Globus pallidus (tissue), 1 donor: ENCODE data around the gene MAML2.

Experiments
- DNase-seq: peaks from one replicate; pipeline ENCODE4 v3.0.0-alpha.2; 2015; ENCODE audit warnings: low spot score

Gene MAML2

GRCh38 chr11:96342961-96343711 is at the start of gene MAML2:
MAML2 (minus strand) TSS chr11:96343195; CDS start chr11:96341895, 1,300 bp downstream.
- DNase-seq: peak; percentile 96

DNA sequence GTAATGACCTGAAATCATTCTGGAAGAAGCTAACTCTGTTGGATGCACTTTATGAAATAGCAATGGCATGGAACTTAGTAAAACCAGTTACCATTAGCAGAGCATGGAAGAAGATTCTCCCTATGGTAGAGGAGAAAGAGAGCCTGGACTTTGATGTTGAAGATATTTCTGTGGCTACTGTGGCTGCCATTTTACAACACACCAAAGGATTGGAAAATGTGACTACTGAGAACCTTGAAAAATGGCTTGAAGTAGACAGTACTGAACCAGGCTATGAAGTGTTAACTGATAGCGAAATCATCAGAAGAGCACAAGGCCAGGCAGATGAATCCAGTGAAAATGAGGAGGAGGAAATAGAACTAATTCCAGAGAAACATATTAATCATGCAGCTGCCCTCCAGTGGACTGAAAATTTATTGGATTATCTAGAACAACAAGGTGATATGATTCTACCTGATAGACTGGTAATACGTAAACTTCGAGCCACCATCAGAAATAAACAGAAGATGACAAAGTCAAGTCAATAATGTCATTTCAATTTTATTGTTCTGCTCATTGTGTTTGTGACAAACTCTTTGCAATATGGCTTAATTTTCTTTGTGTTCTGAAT is 48.8 kb upstream of the MAML2 start:
- DNase-seq: no peak

GRCh38 chr11:96390488-96390792 is 47.4 kb upstream of the MAML2 start:
- no peak for DNase-seq

- DNase-seq: peak; percentile 94
Measured at GRCh38 chr11:96389720-96390487, 46.9 kb upstream of the MAML2 start, which contains the start of the genes CCDC82 and JRKL. CCDC82 (minus strand) TSS chr11:96389912; CDS start chr11:96384747, 5,165 bp downstream. JRKL (plus strand) TSS chr11:96390013; CDS start chr11:96390650, 637 bp downstream.

DNA sequence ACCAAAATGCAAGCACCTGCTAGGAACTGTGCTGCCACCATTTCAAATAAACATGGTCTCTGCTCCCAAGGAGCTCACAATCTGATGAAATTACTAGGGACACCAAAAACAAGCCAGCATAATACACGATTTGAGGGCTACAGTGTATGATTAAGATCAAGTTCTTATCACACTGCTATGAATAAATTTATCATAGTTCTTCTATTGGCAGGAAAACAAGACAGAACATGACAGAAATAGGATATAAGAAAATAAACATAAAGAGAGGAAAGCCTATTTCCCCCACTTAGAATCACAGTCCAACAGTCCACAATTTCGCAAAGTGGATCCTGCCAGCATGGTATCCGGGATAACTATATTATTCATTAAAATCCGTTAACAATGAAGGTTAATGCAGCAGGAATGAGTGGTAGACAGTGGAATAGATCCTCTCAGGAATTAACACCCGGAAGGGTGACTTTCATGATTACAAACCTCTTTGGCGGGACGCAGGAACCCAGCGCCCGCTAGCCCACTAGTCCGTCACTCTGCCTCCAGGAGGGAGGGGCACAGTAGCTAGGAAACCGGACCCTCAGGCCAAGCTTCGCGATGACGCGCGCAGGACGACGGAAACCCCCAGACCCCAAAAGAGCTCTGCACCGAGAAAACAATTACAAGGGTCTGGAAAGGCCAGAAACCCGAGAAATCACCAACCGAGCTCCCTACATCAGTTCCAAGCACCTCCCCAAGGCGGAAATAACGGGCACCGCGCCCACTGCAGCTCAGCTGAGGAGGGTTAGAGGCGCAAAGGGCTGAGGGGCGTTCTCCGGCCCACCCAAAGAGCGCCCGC is 46.1 kb upstream of the MAML2 start:
- peak; percentile 33 for DNase-seq

DNA sequence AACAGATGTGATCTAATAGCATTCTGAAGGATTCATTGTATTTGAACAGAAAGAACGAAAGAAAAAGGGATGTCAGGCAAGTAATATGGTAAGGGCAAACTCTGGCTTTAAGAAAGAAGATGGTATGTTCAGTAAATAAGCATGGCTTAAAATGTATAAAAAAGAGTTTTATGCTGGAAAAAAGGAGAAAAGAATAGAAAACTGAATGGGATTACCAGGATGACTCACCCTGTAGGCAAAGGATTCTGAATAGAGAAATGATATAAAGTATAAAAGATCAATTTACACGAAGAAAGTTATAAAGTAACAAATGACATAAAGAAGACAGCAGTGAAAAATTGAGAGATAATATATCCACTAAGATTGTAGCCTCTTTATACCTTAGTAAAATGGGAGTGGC is 42.2 kb upstream of the MAML2 start:
- DNase-seq: no peak

DNA sequence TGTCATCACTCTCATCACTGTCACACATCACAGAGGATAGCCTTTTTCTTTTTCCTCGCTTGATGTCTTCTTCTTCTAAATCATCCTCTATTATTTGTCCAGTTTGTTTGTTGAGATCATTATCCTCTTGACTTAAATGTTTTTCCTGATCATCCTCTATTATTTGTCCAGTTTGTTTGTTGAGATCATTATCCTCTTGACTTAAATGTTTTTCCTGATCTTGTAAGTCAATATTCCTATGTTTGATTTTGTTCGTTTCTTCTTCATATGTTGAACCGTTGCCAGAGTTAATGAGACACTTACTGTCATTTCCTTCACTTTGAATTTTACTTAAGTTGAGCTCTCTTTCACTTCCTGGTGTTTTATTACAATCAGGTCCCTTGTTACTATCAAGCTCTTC is 41.2 kb upstream of the MAML2 start:
- DNase-seq: no peak

DNA sequence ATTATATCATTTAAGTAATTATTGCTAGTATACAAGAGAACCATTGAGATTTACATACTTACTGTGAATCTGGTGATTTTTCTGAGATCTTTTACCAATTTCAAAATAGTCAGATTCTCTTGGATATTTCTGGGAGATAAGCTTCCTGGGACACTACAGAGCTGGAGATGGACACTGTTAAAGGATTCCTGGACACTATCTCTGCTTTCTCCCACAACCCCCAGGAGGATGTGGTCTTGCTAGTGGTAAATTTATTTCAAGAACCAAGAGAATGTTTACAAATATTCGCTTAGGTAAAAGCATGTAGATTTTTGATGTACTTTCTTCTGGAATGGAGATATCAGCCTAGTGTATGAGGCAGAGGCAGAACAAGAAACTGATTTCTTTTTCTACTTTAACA is 33.8 kb upstream of the MAML2 start:
- no peak for DNase-seq

GRCh38 chr11:96373826-96374225 is 30.8 kb upstream of the MAML2 start:
- DNase-seq: no peak

- no peak for DNase-seq
Measured at GRCh38 chr11:96367342-96367741, 24.3 kb upstream of the MAML2 start.

DNA sequence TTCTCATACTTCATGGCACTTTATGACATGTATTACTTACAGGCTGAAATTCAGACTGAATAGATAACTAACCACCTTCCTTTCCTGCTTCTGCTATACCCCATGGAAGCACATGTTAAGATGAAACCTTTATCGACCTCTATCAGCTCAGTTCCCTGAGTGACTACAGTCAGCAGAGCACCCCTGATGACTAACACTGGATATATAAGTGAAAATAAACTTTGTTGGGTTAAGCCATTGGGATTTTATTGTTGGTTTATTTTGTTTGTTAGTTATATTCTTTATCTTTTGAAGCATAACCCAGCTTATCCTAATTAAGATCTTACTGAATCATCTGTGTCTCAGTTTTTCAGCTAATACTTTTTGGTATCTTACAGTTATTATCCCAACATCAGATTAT is 23.0 kb upstream of the MAML2 start:
- DNase-seq: no peak

GRCh38 chr11:96365493-96365892 is 22.5 kb upstream of the MAML2 start:
- no peak for DNase-seq

- DNase-seq: no peak
Measured at GRCh38 chr11:96361778-96362177, 18.8 kb upstream of the MAML2 start.

- no peak for DNase-seq
Measured at GRCh38 chr11:96358321-96358720, 15.3 kb upstream of the MAML2 start.

DNA sequence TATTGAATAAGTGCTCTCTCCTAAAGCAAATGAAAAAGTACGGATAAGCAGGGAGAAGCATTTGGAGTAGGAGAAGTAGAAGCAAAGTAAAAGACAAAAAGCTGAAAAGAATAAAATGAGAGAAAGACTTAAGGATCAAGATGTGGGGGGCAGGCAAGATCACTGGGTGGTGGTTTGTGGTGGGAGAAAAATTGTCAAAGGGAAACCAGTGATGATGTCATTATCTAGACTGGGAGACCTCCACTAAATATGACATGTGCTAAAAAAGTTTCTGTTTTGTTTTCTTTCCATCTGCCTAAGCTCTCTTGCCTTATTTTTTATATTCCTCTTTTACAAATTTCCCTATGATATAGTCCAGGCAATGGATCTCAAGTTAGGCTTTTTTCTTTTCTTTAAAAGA is 14.8 kb upstream of the MAML2 start:
- DNase-seq: no peak

DNA sequence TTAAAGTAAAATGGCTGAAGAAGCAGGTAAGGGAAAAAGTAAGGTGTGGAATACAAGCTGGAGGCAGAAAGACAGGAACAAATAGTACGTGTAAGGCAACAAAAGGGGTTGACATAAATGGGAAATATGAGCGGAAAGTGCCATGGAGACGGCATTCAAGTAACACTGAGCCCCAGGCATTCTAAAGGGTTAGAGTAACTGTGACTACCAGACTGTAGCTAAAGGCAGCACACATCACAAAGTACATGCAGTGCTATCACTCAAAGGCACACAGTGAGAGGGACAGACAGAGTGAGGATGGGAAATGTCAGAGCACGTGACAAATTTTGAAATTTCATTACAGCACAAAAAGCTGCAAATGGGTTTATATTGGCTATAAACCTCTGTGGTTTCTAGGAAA is 13.9 kb upstream of the MAML2 start:
- no peak for DNase-seq

DNA sequence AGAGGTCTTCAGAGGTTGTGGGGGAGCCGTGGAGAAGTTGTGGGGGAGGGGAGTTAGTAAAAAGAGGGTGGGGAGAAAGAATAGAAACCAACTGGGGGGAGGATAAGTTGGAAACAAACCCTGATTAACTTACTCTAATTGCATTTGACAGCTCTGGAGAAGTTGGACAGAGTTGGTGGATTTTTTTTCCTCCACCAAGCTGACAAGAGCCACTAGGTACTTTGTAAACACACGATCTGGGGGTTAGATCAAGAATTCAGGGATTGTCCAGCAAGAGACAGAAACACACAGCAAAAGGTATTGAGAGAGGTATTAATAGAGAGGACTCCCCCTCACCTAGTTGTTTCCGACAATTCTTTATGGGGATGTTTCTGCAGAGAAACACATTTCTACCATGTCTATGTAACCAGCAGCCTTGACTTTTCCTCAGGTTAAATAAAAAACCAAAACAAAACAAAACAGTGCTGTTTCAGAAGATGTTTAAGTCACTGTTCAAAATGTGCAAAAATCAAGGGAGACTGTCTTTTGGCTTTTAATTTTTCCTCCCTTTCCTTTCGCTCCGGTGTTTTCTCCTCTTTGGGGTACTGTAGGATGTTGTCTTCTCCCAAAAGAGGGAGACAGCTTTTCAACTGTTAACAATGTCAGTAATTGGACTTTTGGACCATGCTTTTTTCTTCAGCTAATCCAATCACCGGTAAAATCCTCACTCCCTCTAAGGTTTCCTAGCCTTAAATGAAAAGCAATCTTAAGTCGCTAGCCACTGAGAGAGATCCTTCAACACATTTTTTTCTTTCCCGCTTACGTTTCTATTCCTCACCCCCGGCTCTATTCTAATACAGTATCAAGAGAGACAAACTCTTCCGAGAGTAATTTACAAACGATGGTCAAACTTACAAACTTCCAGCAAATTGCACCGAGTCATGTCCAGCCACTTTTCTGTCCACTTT is 708 bp downstream of the MAML2 start:
- no peak for DNase-seq

GRCh38 chr11:96341211-96342013 is 1.6 kb downstream of the MAML2 start:
- DNase-seq: peak; percentile 68

DNA sequence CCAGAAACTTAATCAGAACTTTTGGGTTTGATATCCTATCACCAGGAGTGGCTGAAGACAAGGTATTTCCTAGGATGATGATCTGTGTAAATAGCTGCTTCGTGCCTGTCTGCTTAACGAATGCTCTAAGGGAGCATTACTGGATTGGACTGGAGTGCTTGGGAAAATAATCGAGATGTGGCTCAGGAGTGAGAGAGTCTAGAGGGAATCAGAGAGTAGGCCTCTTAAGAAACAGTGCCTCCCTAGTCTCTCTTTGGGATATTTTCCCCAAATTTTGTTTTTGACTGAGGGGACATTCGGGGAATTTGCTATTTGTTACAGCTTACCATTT is 2.5 kb downstream of the MAML2 start:
- no peak for DNase-seq
